HEK293 (cell line): ENCODE data around the gene BRD3OS.

Experiments
- CTCF ChIA-PET: fragments of 350-600 bp; formaldehyde crosslinking; extraction: SDS; loops from one replicate; lab custom pipeline; 2021; ENCODE audit warnings: antibody characterized with exemption; lab: Yijun Ruan, JAX
- POLR2A ChIA-PET: fragments of 300-600 bp; formaldehyde crosslinking; extraction: SDS; loops from one replicate; lab custom pipeline; 2020; ENCODE audit warnings: antibody characterized with exemption, inconsistent platforms; lab: Yijun Ruan, JAX
- H3K27ac ChIP-seq: fragments of 200-500 bp; sonication (Bioruptor generic); 2 replicates; pipeline ENCODE4 v1.5.1; 2014; ENCODE audit warnings: low read depth, low read length, control low read depth, inconsistent platforms; ENCODE audit errors: extremely low read depth
- H3K36me3 ChIP-seq, 2 experiments: fragments of 200-500 bp in 1 of 2; sonication (Bioruptor generic) in 1 of 2; 1 replicate in 1 of 2; 2 replicates in 1 of 2; pipeline ENCODE4 v1.5.1; 2014 to 2017; ENCODE audit warnings: inconsistent platforms in 2 of 2, low read length in 2 of 2; ENCODE audit not compliant: control insufficient read depth in 2 of 2, insufficient read depth in 1 of 2
- H3K4me1 ChIP-seq: fragments of 200-500 bp; sonication (Bioruptor generic); 2 replicates; pipeline ENCODE4 v1.5.1; 2014; ENCODE audit warnings: mild to moderate bottlenecking, low read length, inconsistent platforms; ENCODE audit not compliant: control insufficient read depth, insufficient read depth
- H3K4me3 ChIP-seq: 2 replicates; pipeline ENCODE4 v1.5.1; 2011; ENCODE audit warnings: low read depth, mild to moderate bottlenecking, control low read depth, low read length, moderate library complexity
- H3K9me3 ChIP-seq: fragments of 200-500 bp; sonication (Bioruptor generic); 2 replicates; pipeline ENCODE4 v1.5.1; 2014; ENCODE audit warnings: low read depth, low read length, inconsistent platforms; ENCODE audit not compliant: control insufficient read depth, insufficient read depth
- ATF2 ChIP-seq: fragments of 450-650 bp; formaldehyde crosslinking; IDR thresholded peaks from 2 replicates; pipeline ENCODE4 v1.5.1; 2016; ENCODE audit warnings: missing biosample characterization, missing genetic modification characterization, low read depth
- INSM2 ChIP-seq: fragments of 450-650 bp; formaldehyde crosslinking; IDR thresholded peaks from 2 replicates; pipeline ENCODE4 v1.5.1; 2016; ENCODE audit warnings: missing biosample characterization, missing genetic modification characterization
- KLF17 ChIP-seq: fragments of 450-650 bp; formaldehyde crosslinking; IDR thresholded peaks from 2 replicates; pipeline ENCODE4 v1.5.1; 2016; ENCODE audit warnings: missing biosample characterization, missing genetic modification characterization
- TSHZ1 ChIP-seq: fragments of 450-650 bp; formaldehyde crosslinking; IDR thresholded peaks from 2 replicates; pipeline ENCODE4 v1.5.1; 2016; ENCODE audit warnings: missing biosample characterization, missing genetic modification characterization, borderline replicate concordance
- YY2 ChIP-seq: fragments of 450-650 bp; formaldehyde crosslinking; IDR thresholded peaks from 2 replicates; pipeline ENCODE4 v1.5.1; 2016; ENCODE audit warnings: missing biosample characterization, missing genetic modification characterization
- ZIC2 ChIP-seq: fragments of 450-650 bp; formaldehyde crosslinking; IDR thresholded peaks from 2 replicates; pipeline ENCODE4 v1.5.1; 2016; ENCODE audit warnings: missing biosample characterization, missing genetic modification characterization
- ZNF121 ChIP-seq: fragments of 450-650 bp; formaldehyde crosslinking; IDR thresholded peaks from 2 replicates; pipeline ENCODE4 v1.5.1; 2016; ENCODE audit warnings: missing biosample characterization, missing genetic modification characterization
- ZNF280C ChIP-seq: fragments of 450-650 bp; formaldehyde crosslinking; IDR thresholded peaks from 2 replicates; pipeline ENCODE4 v1.5.1; 2016; ENCODE audit warnings: missing biosample characterization, missing genetic modification characterization
- ZNF394 ChIP-seq: fragments of 450-650 bp; formaldehyde crosslinking; IDR thresholded peaks from 2 replicates; pipeline ENCODE4 v1.5.1; 2016; ENCODE audit warnings: missing biosample characterization, missing genetic modification characterization, mild to moderate bottlenecking, moderate library complexity, borderline replicate concordance
- ZNF473 ChIP-seq: fragments of 450-650 bp; formaldehyde crosslinking; IDR thresholded peaks from 2 replicates; pipeline ENCODE4 v1.5.1; 2017; ENCODE audit warnings: missing biosample characterization, missing genetic modification characterization
- ZNF488 ChIP-seq: fragments of 450-650 bp; formaldehyde crosslinking; IDR thresholded peaks from 2 replicates; pipeline ENCODE4 v1.5.1; 2016; ENCODE audit warnings: missing biosample characterization, missing genetic modification characterization
- ZNF514 ChIP-seq: fragments of 450-650 bp; formaldehyde crosslinking; IDR thresholded peaks from 2 replicates; pipeline ENCODE4 v1.5.1; 2016; ENCODE audit warnings: missing biosample characterization, missing genetic modification characterization
- ZNF530 ChIP-seq: fragments of 450-650 bp; formaldehyde crosslinking; IDR thresholded peaks from 2 replicates; pipeline ENCODE4 v1.5.1; 2016; ENCODE audit warnings: low read depth, missing biosample characterization, missing genetic modification characterization
- ZNF544 ChIP-seq: fragments of 450-650 bp; formaldehyde crosslinking; IDR thresholded peaks from 2 replicates; pipeline ENCODE4 v1.5.0; 2017; ENCODE audit warnings: missing biosample characterization, missing genetic modification characterization
- ZNF560 ChIP-seq: fragments of 450-650 bp; formaldehyde crosslinking; IDR thresholded peaks from 2 replicates; pipeline ENCODE4 v1.5.1; 2017; ENCODE audit warnings: missing biosample characterization, missing genetic modification characterization, borderline replicate concordance
- ZNF76 ChIP-seq: fragments of 450-650 bp; formaldehyde crosslinking; IDR thresholded peaks from 2 replicates; pipeline ENCODE4; 2016; ENCODE audit warnings: low read depth, missing biosample characterization, missing genetic modification characterization, borderline replicate concordance

The BRD3OS gene

GRCh38 chr9:134026981-134027380 lies 1.7 kb downstream of the BRD3OS start:
- POLR2A ChIA-PET: interaction anchor here (1.8 kb wide), 1 partner anchor 15 kb away, joined by 4 read pairs; no protein-coding TSS in a partner anchor
- TF ChIP-seq TSHZ1 (tag by site-specific recombination) (no peak), KLF17 (no peak), ZNF488 (tag by site-specific recombination) (no peak), ZNF560 (tag by site-specific recombination) (no peak), ATF2 (tag by site-specific recombination) (no peak)
- CTCF ChIA-PET: interaction anchor here (0.7 to 1.5 kb wide), 3 partner anchors 32 to 72 kb away, joined by 3 to 7 read pairs (median 3); no protein-coding TSS in a partner anchor
- H3K4me3 ChIP-seq: no peak overlapping the region
- H3K9me3 ChIP-seq: no peaks in the 10 kb centered on the region
- 0 out of 2 replicates have a peak, but pooled peaks cover 2% of the 10 kb centered on the region for H3K4me1 ChIP-seq
- H3K27ac ChIP-seq: no peak overlapping the region
- H3K36me3 ChIP-seq: peaks cover 0 to 49% of the 10 kb centered on the region in 2 experiments; a peak in 2 of 3 replicates

- TF ChIP-seq ZIC2 (tag by site-specific recombination): no peak
- TF ChIP-seq YY2 (tag by site-specific recombination): no peak
- no peak for TF ChIP-seq ZNF560 (tag by site-specific recombination)
- CTCF ChIA-PET: interaction anchor here (0.7 kb wide), 2 partner anchors 33 to 72 kb away, joined by 3 read pairs; no protein-coding TSS in a partner anchor
- Histone ChIP-seq H3K4me1 (0 out of 2 replicates have a peak, but pooled peaks cover 2% of the 10 kb centered on the region), H3K27ac (no peak overlapping the region), H3K9me3 (no peaks in the 10 kb centered on the region), H3K4me3 (no peak overlapping the region), H3K36me3 (peaks cover 0 to 53% of the 10 kb centered on the region in 2 experiments; a peak in 2 of 3 replicates)
- POLR2A ChIA-PET: no interaction called here
These were observed 2.3 kb downstream of the BRD3OS start for GRCh38 chr9:134027561-134027960.

- CTCF ChIA-PET: no interaction called here
- POLR2A ChIA-PET: no interaction called here
- 0 out of 2 replicates have a peak, but pooled peaks cover 2% of the 10 kb centered on the region for H3K4me1 ChIP-seq
- peaks cover 0 to 56% of the 10 kb centered on the region in 2 experiments; a peak in 2 of 3 replicates for H3K36me3 ChIP-seq
- no peak for TF ChIP-seq INSM2
- TF ChIP-seq ZNF530: no peak
- TF ChIP-seq ZNF121 (tag by site-specific recombination): peak; percentile 34; the same call in 1 of the 2 replicates
- no peak for TF ChIP-seq ZNF473 (tag by site-specific recombination)
- no peak for TF ChIP-seq ZNF76 (tag by site-specific recombination)
- TF ChIP-seq ZNF544: no peak
- no peak for TF ChIP-seq ZNF514 (tag by site-specific recombination)
- TF ChIP-seq ZNF394 (tag by site-specific recombination): no peak
- no peak for TF ChIP-seq ZNF280C (tag by site-specific recombination)
- no peak overlapping the region for H3K4me3 ChIP-seq
- no peak overlapping the region for H3K27ac ChIP-seq
- H3K9me3 ChIP-seq: no peaks in the 10 kb centered on the region
These were observed 2.8 kb downstream of the BRD3OS start for GRCh38 chr9:134028076-134028475.
